MV-4-11 (cell line): Measurements from ENCODE around the gene PLA2G7.
"Not testable (repeated sequence)": the region's sequence is repeated elsewhere in the genome, so short reads cannot be mapped to it uniquely, and the experiment has no call there.

Experiments used
- DNase-seq: peaks from one replicate; lab custom pipeline; 2025; lab: John Stamatoyannopoulos, UW

Gene PLA2G7

DNA sequence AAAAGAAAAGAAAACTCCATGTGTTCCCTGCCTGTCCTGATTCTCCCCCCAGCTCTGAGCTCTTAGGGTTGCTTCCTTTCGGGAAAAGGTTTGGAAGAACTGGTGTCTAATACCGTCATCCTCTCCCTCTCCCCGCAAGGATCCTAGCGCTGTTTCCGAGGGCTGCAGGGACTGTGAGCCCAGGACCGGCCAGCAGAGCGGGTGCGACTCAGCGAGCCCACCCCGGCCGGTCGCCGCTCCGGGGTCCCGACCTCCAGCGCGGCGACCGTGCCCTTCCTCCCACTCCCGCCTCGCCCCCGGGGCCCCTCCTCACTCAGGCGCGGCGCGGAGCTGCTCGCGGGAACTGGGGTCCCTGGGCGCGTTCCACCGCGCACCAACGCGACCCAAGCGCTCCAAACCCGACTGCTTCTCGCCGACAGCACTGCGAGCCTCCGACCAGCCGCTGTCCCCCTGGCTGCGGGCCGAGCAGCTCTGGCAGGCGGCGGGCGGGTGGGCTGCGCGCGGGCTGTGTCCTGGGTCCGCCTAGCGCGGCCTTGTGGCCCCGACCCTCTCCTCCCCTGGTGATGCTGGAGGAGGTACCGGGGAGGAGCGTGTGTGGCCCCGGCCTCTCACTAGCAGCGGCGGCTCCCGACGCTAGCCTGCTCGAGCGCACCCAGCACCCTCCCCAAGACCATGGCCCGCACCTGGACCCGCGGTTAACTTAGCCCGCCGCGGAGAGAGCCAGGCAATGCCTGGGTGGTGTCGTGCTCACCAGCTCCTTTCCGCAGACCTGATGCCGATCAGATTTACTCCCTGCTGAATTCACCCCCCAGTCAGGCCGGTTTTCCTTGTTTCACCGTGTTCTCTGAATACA, at the start of gene PLA2G7:
Gene PLA2G7 (minus strand): TSS at position 509 of the 853 bp plus-strand sequence. CDS start 12,484 bp downstream, outside the sequence.
- no peak for DNase-seq

DNA sequence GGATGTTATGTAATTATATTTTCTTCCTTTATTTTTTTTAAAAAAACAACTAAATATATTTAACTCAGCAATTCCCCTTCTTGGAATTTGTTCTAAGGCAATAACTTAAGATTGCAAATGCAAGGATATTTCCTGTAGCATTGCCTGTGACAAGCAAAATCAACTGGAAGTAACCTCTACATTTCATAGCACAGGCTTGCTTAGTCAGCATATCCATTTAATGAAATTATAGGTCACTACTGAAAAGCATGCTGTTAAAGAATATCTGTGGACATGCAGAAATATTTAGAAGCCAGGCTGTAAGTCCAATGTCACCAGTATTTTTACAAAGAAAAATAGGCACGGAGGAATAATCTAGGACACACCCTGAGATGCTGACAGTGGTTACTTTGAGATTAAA, 49.4 kb upstream of the PLA2G7 start:
- no peak for DNase-seq

DNA sequence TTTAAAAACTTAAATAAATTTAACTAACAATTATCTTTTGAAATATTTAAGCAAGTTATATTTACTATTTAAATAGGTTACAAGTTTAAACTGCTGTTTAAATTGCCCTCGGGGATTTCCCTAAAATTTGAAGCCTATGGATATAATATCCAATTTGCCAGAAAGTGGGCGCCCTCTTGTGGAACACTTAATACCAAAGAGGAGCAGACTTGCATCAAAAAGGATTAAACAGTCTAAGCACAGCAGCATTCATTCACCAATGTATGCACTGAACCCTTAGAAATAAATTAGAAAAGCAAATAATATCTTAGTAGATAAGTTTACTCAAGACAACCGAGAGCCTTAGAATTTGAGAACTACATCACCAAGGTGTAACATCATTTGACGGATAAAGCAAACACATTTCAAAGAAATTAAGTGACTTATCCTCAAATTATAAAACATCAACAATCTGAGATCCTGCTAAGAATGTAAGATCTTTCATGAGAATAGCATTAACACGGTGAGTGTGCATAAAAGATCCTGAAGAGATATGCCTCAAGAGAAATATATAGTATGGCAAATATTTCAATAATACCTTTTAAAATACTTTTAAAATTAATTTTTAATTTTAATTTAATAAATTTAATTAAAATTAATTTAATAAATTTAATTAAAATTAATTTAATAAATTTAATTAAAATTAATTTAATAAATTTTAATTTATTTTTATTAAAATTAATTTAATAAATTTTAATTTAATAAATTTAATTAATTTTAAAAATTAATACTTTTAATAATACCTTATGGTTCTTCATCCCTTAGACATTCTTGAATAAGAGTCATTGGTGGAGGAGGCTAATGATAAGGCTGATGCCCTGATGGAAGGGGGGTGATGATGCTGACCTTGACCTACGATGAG, 46.6 kb upstream of the PLA2G7 start:
- peak; percentile 56 for DNase-seq

DNA sequence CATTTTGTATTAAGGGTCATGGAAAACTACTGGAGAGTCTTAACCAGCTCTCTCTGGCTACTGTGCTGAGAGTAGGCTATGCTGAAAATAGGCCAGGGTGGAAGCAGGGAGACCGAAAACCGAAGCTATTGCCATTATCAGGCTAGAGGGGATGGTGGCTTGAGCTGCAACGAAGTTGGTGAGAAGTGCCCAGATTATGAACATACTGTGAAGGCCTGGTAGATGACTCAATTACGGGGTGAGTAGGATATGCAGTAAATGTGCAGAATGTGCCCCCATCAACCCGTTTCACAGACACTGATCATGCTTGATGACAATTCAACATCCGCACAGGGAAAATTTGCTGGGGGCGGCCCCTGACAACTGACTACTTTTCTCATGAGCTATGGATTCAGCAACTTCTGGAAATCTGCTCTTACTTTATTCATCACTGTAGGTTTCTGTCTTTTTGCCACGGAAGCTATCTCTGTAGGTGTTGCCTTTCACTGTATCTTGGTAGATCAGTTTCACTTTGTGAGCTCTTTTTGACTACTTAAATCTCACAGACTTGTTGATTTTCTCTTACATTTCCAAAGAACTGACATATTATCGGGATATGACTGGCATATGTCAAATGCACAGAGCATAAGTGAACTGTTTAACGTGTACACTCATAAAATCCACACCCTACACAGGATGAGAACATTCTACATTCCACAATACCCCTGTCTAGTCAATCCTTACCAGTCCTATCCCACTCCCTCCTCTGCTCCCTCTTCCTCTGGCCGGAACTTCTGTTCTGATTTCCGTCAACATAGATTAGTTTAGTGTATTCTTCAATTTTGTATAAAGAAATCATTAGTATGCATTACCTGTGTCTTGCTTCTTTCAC, 42.5 kb upstream of the PLA2G7 start:
- DNase-seq: no peak

DNA sequence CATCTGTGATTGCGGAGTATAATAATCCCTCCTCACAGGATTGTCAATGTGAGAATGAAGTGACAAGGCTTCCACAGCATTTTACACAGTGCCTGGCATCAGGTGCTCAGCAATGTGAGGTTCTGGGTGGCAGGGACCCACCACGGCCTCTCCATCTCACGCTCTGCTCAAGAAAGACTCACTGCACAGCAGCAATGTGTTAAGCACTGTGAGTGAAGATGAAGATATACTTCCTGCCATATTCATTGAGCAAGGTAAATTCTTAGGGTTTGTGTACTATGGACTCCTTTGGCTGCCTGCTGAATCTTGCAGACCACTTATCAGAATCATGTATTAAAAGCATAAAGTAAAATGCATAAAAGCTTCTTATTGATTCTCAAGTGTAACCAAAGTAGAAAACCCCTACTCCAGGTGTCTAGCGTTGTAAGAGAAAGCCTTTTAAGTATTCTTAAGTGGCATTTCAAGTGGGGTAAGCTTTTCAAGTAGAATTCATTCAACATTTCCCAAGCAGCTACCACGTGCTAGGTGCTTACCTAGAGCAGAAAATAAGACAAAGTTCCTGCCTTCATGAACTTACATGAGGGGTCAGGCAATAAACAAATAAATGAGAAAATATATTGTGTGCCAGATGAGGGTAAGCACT, 41.0 kb upstream of the PLA2G7 start:
- no peak for DNase-seq

DNA sequence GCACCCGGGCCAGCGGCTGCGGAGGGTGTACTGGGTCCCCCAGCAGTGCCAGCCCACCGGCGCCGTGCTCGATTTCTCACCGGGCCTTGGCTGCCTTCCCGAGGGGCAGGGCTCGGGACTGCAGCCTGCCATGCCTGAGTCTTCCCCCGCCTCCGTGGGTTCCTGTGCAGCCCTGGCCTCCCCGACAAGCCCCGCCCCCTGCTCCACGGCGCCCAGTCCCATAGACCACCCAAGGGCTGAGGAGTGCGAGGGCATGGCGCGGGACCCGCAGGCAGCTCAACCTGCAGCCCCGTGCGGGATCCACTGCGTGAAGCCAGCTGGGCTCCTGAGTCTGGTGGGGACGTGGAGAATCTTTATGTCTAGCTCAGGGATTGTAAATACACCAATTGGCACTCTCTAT, 39.6 kb upstream of the PLA2G7 start:
- not testable (repeated sequence) for DNase-seq

DNA sequence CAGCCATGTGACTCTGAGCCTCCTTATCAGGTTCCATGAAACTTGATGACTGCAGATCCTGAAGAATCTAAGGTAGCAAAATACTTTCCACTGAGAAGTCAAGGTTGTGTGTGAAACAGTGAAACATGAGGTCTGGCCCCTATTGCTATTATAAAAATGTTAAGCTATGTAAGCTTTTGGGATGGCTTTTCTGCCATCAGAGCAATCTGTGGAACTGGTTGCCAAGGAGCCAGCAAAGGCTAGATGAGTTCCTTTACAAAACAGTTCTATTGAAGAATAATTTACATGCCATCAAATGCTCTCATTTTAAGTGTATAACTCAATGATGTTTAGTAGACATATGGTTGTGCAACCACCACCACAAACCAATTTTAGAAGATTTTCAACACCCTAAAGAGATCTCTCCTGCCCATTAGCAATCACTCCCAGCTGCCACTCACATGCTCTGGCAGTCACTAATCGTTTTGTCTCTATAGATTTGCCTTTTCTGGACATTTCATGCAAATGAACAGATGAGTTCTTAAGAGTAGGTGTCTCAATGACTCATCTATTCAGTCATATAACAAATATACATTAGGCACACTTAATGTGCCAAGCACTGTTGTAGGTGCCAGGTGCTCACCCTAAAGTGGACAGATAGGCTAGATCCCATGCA, 38.2 kb upstream of the PLA2G7 start:
- DNase-seq: peak; percentile 81

DNA sequence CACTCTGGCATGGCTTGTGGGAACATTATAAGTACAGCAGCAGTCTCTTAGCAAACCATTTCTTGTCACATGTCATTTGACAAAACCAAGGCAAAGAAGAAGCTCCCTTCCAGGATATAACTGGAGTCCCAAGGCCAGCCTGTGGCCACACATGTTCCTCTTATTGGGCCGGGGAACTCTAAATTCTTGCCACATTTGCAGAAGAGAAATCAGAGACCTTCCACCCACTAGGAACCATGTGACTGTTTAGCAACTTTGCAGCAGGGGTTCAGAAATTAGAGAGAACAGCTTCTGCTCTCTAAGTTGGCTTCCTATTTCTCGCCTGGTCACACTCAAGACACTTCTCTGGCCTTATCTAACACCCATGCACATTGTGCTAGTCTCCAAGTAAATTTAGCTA, 37.6 kb upstream of the PLA2G7 start:
- DNase-seq: peak; percentile 99

DNA sequence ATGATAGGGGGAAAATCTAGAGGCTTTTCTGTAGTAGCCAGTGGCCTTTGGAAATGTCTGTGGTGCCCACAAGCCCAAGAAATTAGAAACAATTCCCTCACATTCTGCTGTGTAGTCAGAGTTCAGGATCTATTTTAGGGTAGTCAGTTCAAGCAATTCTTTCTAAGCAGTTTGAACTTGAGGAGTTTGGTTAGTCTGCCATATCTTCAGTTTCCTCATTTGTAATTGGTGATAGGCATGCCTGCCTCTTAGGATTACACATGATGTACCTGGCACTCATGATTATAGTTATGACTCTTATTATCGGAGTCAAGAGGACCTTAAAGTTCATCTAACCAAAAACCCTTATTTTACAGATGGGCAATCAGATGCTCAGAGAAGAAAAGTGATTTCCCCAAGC, 36.8 kb upstream of the PLA2G7 start:
- DNase-seq: peak; percentile 29

DNA sequence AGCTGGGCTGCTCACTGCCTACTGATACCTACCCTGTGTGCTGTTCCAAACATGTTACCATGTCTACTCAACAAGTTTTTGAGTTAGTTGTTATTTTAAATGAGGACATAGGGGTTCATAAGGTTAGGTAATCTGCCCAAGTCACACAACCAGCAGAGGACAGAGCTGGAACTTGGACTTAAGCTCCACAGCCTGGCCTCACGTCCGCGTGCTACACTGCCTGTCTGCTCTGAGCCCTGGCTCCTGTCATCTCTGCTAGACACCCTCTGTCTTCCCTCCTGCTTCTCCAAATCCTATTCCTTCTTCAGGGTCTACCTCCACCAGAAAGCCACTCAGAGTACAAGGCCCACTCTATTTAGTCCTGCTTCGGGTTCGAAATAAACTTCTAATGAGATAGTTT, 29.8 kb upstream of the PLA2G7 start:
- no peak for DNase-seq

DNA sequence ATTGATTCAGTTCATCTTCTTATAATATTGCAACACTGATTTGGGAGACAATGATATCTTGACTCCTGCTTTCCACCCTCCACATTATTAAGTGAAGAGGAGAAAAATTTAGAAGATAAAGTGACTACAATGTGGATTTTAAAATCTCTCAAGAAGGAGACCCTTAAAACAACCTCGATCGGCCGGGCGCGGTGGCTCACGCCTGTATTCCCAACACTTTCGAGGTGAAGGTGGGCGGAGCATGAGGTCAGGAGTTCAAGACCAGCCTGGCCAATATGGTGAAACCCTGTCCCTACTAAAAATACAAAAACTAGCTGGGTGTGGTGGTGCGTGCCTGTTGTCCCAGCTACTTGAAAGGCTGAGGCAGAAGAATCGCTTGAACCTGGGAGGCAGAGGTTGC, 29.1 kb upstream of the PLA2G7 start:
- not testable (repeated sequence) for DNase-seq

DNA sequence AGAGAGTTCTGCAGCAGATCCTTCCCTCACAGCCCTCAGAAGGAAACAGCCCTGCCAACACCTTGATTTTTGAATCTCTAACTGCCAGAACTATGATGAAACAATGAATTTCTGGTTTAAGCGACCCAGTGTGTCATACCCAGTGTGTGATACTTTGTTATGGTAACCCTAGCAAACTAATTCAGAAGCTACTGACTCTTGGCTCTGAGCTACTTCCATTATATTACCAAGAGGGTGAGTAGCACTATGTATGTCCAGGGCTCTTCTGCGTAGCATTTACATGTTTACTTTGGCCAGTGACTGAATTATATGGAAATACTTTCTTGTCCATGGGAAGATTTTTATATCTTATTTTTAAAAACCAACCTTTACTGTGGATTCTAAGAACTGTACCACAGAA, 28.3 kb upstream of the PLA2G7 start:
- DNase-seq: no peak

DNA sequence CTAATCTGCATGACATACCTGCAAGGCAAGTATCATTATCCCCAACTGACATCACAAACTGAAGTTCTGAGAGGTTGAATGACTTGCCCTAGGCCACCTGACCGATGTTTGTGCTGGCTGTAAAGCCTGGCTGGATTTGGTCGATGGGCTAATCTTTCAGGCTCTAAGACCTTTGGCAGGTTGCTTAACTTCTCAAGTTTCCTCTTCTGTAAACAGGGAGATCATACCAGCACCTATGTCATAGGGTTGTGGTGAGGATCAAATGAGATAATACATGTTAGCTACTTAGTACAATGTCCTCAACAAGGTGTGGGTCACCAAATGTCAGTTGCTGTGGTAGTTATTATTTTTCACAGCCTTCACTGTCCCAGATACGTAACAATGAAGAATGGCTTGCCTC, 25.8 kb upstream of the PLA2G7 start:
- DNase-seq: no peak

DNA sequence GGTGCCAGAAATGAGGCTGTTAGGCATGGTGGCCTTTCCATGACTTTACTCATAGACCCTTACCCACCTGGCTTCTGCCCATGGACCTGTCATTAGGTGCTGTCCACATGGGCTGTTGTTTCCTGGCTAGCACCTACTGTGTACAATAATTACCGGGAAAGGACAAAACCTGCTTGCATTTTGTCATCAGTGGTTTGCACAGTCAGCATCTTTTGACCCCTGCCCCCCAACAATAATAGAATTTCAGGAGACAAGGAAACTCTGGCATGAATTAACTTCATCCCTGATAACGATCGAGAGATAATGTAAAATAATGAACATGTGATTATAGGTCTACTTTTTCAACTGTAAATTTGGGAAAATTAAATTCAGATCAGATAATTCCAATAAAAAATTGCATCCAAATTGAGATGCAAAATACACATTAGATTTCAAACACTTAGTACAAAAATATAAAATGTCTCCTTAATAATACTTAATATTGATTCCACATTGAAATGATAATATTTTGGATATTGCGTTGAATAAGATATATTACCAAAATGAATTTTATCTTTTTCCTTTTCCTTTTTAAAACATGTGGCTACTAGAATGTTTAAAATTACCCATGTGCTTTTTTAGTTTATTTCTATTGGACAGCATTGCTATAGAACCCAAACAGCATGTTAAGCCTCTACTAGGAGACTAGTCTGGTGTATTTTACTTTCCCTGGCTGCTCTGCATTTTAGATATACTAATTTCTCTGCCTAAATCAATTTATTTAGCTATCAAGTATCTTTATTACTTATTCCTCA, 24.0 kb upstream of the PLA2G7 start:
- DNase-seq: no peak

DNA sequence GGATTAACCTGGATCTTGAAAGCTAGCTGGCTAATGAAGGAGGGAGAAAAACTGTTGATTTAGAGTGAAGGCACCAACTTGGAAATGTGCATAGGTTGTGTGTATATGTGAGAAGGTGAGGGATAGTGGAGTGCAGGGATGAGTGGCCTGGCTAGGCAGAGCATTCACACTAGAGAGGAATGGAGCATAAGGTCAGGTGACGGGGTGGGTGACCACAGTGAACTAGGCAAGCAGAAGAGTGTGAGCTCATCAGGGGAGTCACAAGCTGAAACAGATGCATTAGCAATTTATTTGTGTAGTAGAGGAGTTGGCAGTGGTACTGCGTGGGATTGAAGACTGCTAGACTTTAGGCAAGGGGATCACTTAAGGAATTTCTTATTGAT, 22.0 kb upstream of the PLA2G7 start:
- DNase-seq: no peak

DNA sequence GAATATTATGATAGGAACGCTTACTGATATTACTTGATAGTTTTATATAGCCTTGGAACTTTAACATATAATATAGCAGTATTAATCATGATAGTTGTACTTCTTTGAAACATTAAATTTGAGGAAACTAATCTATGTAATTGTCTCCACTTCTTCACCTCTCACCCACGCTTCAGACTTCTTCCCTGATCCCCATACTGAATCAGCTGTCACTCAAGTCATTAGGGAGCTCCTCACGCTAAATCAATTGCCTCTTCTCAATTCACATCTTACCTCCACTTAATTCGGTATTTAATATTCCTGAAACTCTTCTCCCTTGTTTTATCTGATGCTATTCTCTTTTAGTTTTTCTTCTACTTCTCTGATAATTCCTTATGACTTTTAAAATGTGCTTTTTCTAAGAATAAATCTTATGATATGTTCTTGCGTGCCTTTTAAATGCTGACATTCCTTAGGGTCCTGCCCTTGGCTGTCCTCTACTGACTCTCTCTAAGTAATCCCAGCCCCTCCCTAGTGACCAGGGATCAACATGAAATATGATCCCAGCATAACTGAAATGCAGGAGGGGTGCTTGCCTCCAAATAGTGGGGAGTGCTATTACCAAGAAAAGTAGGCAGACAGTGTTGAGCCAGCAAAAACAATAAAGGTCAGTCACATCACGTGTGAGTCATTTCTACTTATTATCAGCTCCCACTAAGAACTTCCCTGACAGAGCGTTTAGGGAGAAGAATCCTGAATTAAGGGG, 21.5 kb upstream of the PLA2G7 start:
- DNase-seq: no peak

DNA sequence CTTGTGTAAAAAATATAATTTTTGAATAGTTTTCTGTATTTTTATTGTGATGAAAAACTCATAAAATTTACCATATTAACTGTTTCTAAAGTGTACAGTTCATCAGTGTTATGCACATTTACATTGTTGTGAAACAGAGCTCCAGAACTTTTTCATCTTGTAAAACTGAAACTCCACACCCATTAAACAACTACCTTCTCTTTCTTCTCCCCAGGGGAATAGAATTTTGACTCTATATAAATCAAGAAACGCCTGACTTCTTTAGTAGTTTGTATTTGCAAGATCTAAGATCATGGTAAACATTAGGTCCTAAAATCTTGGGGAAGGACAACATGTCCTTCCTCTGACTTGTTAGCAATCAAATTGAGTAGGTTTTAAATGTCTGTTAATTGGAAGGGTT, 20.7 kb upstream of the PLA2G7 start:
- no peak for DNase-seq

DNA sequence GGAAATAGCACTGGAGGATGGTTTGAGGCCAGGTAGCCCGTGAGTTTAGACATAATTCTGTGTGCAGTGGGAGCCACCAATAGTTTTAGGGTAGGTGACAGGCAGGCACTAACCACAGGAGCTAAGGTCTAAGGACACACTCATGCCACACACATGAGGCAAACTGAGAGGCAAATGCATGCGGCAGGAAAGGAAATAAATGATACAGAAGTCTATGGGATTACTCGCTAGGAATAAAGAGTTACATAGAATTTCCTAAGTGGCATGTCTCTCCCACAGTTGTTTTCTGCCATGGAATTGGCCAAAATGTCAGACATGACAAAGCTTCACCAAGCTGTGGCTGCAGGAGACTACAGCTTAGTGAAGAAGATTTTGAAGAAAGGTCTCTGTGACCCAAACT, 16.5 kb upstream of the PLA2G7 start:
- DNase-seq: no peak

DNA sequence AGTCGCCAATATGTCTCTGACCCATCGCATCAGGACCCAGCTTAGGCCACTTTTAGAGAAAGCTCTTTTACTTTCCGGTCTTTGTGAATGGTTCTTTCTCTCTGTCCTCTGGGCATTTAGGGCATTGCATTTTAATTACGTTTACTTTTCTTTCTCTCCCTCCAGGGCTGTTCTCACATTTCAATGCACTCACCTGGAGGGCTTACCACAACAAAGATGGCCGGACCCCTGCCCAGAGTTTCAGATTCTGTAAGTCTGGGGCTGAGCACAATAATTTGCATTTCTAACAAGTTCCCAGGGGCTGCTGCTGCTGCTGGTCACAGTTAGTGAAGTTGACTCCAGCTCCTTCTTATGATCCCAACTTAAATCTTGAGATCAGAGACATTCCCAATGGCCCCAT, 14.6 kb upstream of the PLA2G7 start:
- no peak for DNase-seq
